ENCODE results near the gene C2orf78.
A peak's percentile ranks its signal among the peaks of the same experiment; 100 is the strongest.

C2orf78 gene

DNA sequence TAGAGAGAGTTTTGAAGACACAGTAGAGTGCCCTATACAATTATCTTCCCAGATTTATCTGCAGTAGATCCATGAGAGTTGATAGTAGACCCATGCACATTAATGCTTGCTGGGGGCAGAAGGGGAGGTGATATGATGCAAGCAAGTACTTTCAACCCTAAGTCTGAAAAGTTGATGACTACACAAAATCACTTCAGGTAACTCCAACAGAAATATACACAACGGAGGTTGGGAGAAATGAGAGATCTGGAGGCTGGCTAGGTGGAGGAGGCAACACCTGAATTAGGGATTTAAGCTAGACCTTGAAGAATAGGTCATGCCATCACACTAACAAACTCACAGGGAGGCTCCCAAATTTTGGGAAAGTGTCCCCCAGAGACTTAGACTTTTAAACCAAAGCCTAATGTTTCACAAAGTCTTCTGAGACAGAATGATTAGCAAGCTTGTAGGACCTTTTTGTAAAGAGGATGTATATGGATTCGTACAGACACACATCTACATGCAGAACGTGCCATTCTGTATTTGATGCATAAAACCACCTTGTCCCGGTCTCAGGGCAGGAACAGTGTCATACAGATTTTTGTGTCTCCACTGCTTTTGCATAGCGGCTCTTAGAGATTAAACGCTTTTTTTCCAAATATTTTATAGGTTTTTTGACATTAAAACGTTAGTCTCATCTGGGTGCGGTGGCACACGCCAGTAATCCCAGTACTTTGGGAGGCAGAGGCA is 43.8 kb downstream of the C2orf78 start:
- Histone ChIP-seq H4K20me1 (ENCODE audit: insufficient read depth) (no peaks in the 10 kb centered on the region), H2AFZ (ENCODE audit: low read depth) (peak overlapping the region; percentile 78), H3K79me2 (ENCODE audit: insufficient read depth, low read depth) (peaks cover 5% of the 10 kb centered on the region; the same call in 1 of the 2 replicates), H3K4me2 (peak overlapping the region; percentile 67), H3K4me3 (IDR thresholded peaks at IDR 0.05; ENCODE audit: insufficient read depth, low read depth, low read length) (peak overlapping the region; percentile 90), H3K27ac (no peak overlapping the region), H3K9ac (peak overlapping the region; percentile 54; the same call in 1 of the 2 replicates), H3K4me1 (ENCODE audit: low read depth, poor library complexity, severe bottlenecking) (peaks cover 39% of the 10 kb centered on the region), H3K27me3 (ENCODE audit: insufficient read depth, low read depth) (no peaks in the 10 kb centered on the region), H3K36me3 (ENCODE audit: insufficient read depth) (no peaks in the 10 kb centered on the region)
- TF ChIP-seq, protein P1, sequence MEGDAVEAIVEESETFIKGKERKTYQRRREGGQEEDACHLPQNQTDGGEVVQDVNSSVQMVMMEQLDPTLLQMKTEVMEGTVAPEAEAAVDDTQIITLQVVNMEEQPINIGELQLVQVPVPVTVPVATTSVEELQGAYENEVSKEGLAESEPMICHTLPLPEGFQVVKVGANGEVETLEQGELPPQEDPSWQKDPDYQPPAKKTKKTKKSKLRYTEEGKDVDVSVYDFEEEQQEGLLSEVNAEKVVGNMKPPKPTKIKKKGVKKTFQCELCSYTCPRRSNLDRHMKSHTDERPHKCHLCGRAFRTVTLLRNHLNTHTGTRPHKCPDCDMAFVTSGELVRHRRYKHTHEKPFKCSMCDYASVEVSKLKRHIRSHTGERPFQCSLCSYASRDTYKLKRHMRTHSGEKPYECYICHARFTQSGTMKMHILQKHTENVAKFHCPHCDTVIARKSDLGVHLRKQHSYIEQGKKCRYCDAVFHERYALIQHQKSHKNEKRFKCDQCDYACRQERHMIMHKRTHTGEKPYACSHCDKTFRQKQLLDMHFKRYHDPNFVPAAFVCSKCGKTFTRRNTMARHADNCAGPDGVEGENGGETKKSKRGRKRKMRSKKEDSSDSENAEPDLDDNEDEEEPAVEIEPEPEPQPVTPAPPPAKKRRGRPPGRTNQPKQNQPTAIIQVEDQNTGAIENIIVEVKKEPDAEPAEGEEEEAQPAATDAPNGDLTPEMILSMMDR (conservative IDR thresholded peaks at IDR 0.05; ENCODE audit: low read depth, low read length), result no peak

- Histone ChIP-seq H3K9ac (peak overlapping the region; percentile 54; the same call in 1 of the 2 replicates), H3K4me2 (peak overlapping the region; percentile 67), H3K4me3 (IDR thresholded peaks at IDR 0.05; ENCODE audit: insufficient read depth, low read depth, low read length) (peak overlapping the region; percentile 90), H3K36me3 (ENCODE audit: insufficient read depth) (no peaks in the 10 kb centered on the region; the same call in 1 of the 2 replicates), H3K27ac (peak overlapping the region; percentile 30; the same call in 1 of the 2 replicates), H2AFZ (ENCODE audit: low read depth) (peak overlapping the region; percentile 78), H4K20me1 (ENCODE audit: insufficient read depth) (no peaks in the 10 kb centered on the region), H3K79me2 (ENCODE audit: insufficient read depth, low read depth) (peaks cover 5% of the 10 kb centered on the region; the same call in 1 of the 2 replicates), H3K27me3 (ENCODE audit: insufficient read depth, low read depth) (no peaks in the 10 kb centered on the region), H3K4me1 (ENCODE audit: low read depth, poor library complexity, severe bottlenecking) (peaks cover 43% of the 10 kb centered on the region)
- TF ChIP-seq, protein P1 (conservative IDR thresholded peaks at IDR 0.05; ENCODE audit: low read depth, low read length), result no peak
These were observed 44.4 kb downstream of the C2orf78 start for GRCh38 chr2:73828389-73828817.

- H3K36me3 ChIP-seq (ENCODE audit: insufficient read depth), result no peaks in the 10 kb centered on the region; the same call in 1 of the 2 replicates
- no peaks in the 10 kb centered on the region for H4K20me1 ChIP-seq (ENCODE audit: insufficient read depth)
- H3K9ac ChIP-seq, result peak within 1 kb of the TSS; percentile 54; the same call in 1 of the 2 replicates
- H3K27ac ChIP-seq, result peak within 1 kb of the TSS; percentile 30; the same call in 1 of the 2 replicates
- TF ChIP-seq, protein P1 (conservative IDR thresholded peaks at IDR 0.05; ENCODE audit: low read depth, low read length), result no peak
- peaks cover 5% of the 10 kb centered on the region; the same call in 1 of the 2 replicates for H3K79me2 ChIP-seq (ENCODE audit: insufficient read depth, low read depth)
- peak within 1 kb of the TSS; percentile 78 for H2AFZ ChIP-seq (ENCODE audit: low read depth)
- no peaks in the 10 kb centered on the region for H3K27me3 ChIP-seq (ENCODE audit: insufficient read depth, low read depth)
- H3K4me2 ChIP-seq, result peak within 1 kb of the TSS; percentile 67
- peaks cover 43% of the 10 kb centered on the region for H3K4me1 ChIP-seq (ENCODE audit: low read depth, poor library complexity, severe bottlenecking)
- peak within 1 kb of the TSS; percentile 90 for H3K4me3 ChIP-seq (IDR thresholded peaks at IDR 0.05; ENCODE audit: insufficient read depth, low read depth, low read length)
These were observed 45.0 kb downstream of the C2orf78 start, which contains the start of gene STAMBP for GRCh38 chr2:73828818-73829570. STAMBP (plus strand) TSS chr2:73828961; CDS start chr2:73830857, 1,896 bp downstream.

- Histone ChIP-seq H3K27ac (no peak overlapping the region), H3K79me2 (ENCODE audit: insufficient read depth, low read depth) (peaks cover 5% of the 10 kb centered on the region; the same call in 1 of the 2 replicates), H3K4me1 (ENCODE audit: low read depth, poor library complexity, severe bottlenecking) (peaks cover 43% of the 10 kb centered on the region), H2AFZ (ENCODE audit: low read depth) (no peak overlapping the region), H3K36me3 (ENCODE audit: insufficient read depth) (no peaks in the 10 kb centered on the region; the same call in 1 of the 2 replicates), H3K4me2 (no peak overlapping the region), H3K9ac (no peak overlapping the region), H3K4me3 (IDR thresholded peaks at IDR 0.05; ENCODE audit: insufficient read depth, low read depth, low read length) (no peak overlapping the region), H4K20me1 (ENCODE audit: insufficient read depth) (no peaks in the 10 kb centered on the region), H3K27me3 (ENCODE audit: insufficient read depth, low read depth) (no peaks in the 10 kb centered on the region)
- TF ChIP-seq, protein P1 (conservative IDR thresholded peaks at IDR 0.05; ENCODE audit: low read depth, low read length), result no peak
These were observed 47.0 kb downstream of the C2orf78 start for GRCh38 chr2:73830871-73831401.

All from KMS-11 (cell line).